Astrocyte (in vitro differentiated cells and primary cell): Measurements from ENCODE around the gene SPACA7.

Source experiments
- EZH2 ChIP-seq: IDR thresholded peaks from 2 replicates; pipeline ENCODE4 v1.6.1; 2012; ENCODE audit warnings: mild to moderate bottlenecking, low read length, inconsistent platforms; ENCODE audit not compliant: insufficient read depth
- TF ChIP-seq, protein P1 (sequence below): IDR thresholded peaks from 2 replicates; pipeline ENCODE4 v1.5.1; 2011; ENCODE audit warnings: low read depth, mild to moderate bottlenecking, inconsistent platforms, low read length, moderate library complexity; ENCODE audit not compliant: insufficient read depth

DNA sequence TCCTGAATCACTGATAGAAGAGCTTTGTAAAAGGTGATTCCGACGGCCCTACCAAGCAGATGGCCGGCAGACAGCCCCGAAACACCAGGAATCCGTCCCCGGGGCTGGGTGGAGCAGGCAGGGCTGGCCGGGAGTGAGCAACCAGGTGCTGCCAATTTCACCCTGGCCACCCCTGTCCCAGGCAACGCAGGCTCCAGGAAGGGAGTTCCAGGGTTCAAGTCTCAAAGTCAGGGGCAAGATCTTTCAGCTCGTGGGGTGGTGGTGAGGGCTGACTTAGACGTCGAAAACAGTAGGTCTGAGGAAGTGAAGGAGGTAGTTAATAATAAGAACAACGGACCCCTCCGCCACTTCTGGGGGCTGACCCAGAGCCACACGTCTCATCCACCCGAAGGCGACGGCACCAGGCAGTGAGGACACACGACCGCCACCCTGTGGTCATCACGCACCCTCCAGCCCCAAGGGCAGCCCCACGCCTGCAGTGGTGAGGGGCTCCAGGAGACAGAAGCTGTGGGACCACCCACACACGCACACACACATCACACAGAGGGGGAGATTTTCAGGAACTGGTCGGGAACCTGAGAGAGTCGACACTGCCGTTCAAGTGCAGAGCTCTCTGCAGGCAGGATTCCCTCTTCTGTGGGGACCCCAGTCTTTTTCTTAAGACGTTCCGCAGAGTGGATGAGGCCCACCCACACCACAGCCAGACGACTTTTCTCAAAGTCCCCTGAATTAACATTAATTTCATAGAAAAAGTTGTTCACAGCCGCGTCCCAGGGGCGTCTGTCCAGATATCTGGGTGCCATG lies 67.2 kb downstream of the SPACA7 start:
- TF ChIP-seq, protein P1, sequence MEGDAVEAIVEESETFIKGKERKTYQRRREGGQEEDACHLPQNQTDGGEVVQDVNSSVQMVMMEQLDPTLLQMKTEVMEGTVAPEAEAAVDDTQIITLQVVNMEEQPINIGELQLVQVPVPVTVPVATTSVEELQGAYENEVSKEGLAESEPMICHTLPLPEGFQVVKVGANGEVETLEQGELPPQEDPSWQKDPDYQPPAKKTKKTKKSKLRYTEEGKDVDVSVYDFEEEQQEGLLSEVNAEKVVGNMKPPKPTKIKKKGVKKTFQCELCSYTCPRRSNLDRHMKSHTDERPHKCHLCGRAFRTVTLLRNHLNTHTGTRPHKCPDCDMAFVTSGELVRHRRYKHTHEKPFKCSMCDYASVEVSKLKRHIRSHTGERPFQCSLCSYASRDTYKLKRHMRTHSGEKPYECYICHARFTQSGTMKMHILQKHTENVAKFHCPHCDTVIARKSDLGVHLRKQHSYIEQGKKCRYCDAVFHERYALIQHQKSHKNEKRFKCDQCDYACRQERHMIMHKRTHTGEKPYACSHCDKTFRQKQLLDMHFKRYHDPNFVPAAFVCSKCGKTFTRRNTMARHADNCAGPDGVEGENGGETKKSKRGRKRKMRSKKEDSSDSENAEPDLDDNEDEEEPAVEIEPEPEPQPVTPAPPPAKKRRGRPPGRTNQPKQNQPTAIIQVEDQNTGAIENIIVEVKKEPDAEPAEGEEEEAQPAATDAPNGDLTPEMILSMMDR = no peak
- TF ChIP-seq EZH2 = peak; percentile 45
